IPS DF 6.9 (cell line): ENCODE data around the gene SRP54.
"Not testable (repeated sequence)": the region's sequence is repeated elsewhere in the genome, so short reads cannot be mapped to it uniquely, and the experiment has no call there.

ENCODE experiments used
- DNase-seq: peaks from one replicate; pipeline ENCODE4 v3.0.0-alpha.2; 2013; ENCODE audit warnings: low read depth, low spot score
- H3K27ac ChIP-seq: one replicate; pipeline ENCODE4 v1.5.1; 2013; ENCODE audit warnings: low read length, control low read depth
- H3K27me3 ChIP-seq: 2 replicates; pipeline ENCODE4 v1.6.1; 2013; ENCODE audit warnings: mild to moderate bottlenecking, low read length; ENCODE audit not compliant: control insufficient read depth, insufficient read depth
- H3K36me3 ChIP-seq: 2 replicates; pipeline ENCODE4 v1.6.1; 2013; ENCODE audit warnings: low read length; ENCODE audit not compliant: control insufficient read depth, insufficient read depth
- H3K4me1 ChIP-seq: 2 replicates; pipeline ENCODE4 v1.6.1; 2013; ENCODE audit warnings: low read length; ENCODE audit not compliant: control insufficient read depth, insufficient read depth
- H3K4me3 ChIP-seq: 2 replicates; pipeline ENCODE4 v1.5.1; 2013; ENCODE audit warnings: mild to moderate bottlenecking, low read length
- H3K9me3 ChIP-seq: 2 replicates; pipeline ENCODE4 v1.6.1; 2013; ENCODE audit warnings: low read length, inconsistent platforms; ENCODE audit not compliant: control insufficient read depth, insufficient read depth
- WGBS: extraction: QIAGEN DNeasy Blood & Tissue Kit; methylation state at CpG from one replicate; pipeline ENCODE4 v1.1.7; 2013; ENCODE audit warnings: mixed read lengths, missing lambda C conversion rate; ENCODE audit not compliant: insufficient read length, insufficient coverage; 5-methylcytosine and 5-hydroxymethylcytosine counted together

Gene SRP54

GRCh38 chr14:35016568-35016967, 33.8 kb downstream of the SRP54 start:
- Histone ChIP-seq H3K27ac (no peak overlapping the region), H3K27me3 (no peaks in the 10 kb centered on the region), H3K9me3 (no peaks in the 10 kb centered on the region), H3K36me3 (no peaks in the 10 kb centered on the region), H3K4me3 (no peak overlapping the region), H3K4me1 (no peaks in the 10 kb centered on the region)
- no CpG with 5 or more reads among the region's 1 CpG for WGBS
- no peak for DNase-seq

DNA sequence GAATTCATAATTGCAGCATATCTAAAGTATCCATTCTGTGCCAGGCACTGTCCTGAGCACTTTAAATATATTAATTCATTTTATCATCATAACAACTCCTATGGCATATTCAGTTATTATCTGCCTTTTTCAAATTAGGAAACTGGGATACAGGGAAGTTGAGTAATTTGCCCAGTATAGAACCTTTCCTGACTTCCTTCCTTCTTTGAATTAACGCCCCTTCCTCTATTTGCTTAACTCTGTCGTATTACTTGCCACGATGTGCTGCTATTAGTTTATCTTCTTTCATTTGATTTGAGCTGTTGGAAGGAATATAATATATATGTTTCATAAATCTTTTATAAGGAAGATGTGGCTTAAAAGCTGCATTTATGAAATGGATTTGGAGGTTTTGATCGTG, 37.9 kb downstream of the SRP54 start:
- no peaks in the 10 kb centered on the region for H3K27me3 ChIP-seq
- WGBS = 100% methylated on average over 1 of the region's 4 CpGs
- H3K36me3 ChIP-seq = no peaks in the 10 kb centered on the region
- H3K4me1 ChIP-seq = no peaks in the 10 kb centered on the region
- DNase-seq = no peak
- no peak overlapping the region for H3K27ac ChIP-seq
- no peaks in the 10 kb centered on the region for H3K9me3 ChIP-seq
- H3K4me3 ChIP-seq = no peak overlapping the region

DNA sequence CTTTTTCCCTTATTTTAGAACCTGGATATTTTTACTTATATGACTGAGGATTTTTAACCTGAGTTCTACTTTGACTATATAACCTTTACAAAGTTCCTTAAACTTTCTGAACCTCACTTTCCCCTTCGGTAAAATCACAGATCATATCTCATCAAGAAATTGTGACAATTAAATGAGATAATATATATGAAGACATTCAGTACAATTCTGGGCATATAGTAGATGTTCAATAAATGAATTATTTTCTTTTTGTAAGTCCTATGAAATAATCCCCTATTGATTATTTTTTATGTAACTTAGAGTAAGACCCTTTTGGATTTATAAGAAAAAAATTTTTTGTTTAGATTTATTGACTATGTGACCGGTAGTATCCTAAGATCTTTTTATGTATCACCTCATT, 45.6 kb downstream of the SRP54 start:
- WGBS = no CpG with 5 or more reads among the region's 2 CpGs
- DNase-seq = no peak
- Histone ChIP-seq H3K36me3 (peaks cover 4% of the 10 kb centered on the region; the same call in 1 of the 2 replicates), H3K4me3 (no peak overlapping the region), H3K27me3 (no peaks in the 10 kb centered on the region), H3K4me1 (no peaks in the 10 kb centered on the region), H3K9me3 (no peaks in the 10 kb centered on the region), H3K27ac (no peak overlapping the region)

DNA sequence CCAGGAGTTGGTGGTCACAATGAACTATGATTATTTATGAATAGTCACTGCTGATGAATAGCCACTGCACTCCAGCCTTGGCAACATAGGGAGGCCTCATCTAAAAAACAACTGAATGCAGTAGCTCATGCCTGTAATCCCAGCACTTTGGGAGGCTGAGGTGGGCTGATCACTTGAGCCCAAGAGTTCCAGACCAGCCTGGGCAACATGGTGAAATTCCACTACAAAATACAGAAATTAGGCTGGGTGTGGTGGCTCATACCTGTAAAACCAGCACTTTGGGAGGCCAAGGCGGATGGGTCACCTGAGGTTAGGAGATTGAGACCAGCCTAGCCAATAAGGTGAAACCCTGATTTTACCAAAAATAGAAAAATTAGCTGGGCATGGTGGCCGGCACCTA, 49.8 kb downstream of the SRP54 start:
- no CpG with 5 or more reads among the region's 2 CpGs for WGBS
- Histone ChIP-seq H3K36me3 (0 out of 2 replicates have a peak, but pooled peaks cover 3% of the 10 kb centered on the region), H3K27ac (no peak overlapping the region), H3K27me3 (no peaks in the 10 kb centered on the region), H3K4me3 (no peak overlapping the region), H3K9me3 (peaks cover 2% of the 10 kb centered on the region), H3K4me1 (no peaks in the 10 kb centered on the region)
- no peak for DNase-seq

GRCh38 chr14:35034440-35034833, 51.6 kb downstream of the SRP54 start:
- no peak for DNase-seq
- no CpG with 5 or more reads among the region's 5 CpGs for WGBS

DNA sequence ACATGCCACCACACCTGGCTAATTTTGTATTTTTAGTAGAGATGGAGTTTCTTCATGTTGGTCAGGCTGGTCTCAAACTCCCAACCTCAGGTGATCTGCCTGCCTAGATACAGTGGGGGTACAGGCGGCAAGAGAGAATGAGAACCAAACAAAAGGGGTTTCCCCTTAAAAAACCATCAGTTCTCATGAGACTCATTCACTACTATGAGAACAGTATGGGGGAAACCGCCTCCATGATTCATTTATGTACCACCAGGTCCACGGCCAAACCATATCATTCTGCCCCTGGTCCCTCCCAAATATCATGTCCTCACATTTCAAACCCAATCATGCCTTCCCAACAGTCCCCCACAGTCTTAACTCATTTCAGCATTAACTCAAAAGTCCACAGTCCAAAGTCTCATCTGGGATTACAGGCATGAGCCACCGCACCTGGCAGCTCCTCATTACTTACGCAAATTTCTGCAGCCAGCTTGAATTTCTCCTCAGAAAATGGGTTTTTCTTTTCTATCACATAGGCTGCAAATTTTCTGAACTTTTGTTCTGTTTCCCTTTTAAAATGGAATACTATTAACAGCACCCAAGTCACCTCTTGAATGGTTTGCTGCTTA, 52.3 kb downstream of the SRP54 start:
- WGBS = no CpG with 5 or more reads among the region's 5 CpGs
- not testable (repeated sequence) for H3K4me1 ChIP-seq, H3K4me3 ChIP-seq, H3K27me3 ChIP-seq, H3K36me3 ChIP-seq, H3K27ac ChIP-seq, H3K9me3 ChIP-seq, DNase-seq

More at GRCh38 chr14:35034440-35034833, 51.6 kb downstream of the SRP54 start:
- Histone ChIP-seq H3K4me3 (no peak overlapping the region), H3K9me3 (peaks cover 2% of the 10 kb centered on the region), H3K4me1 (no peaks in the 10 kb centered on the region), H3K27ac (no peak overlapping the region), H3K27me3 (no peaks in the 10 kb centered on the region), H3K36me3 (no peaks in the 10 kb centered on the region)

GRCh38 chr14:35038312-35038711, 55.5 kb downstream of the SRP54 start:
- DNase-seq, H3K4me3 ChIP-seq, H3K36me3 ChIP-seq, H3K4me1 ChIP-seq, H3K27me3 ChIP-seq, H3K27ac ChIP-seq, H3K9me3 ChIP-seq: not testable (repeated sequence)
- WGBS = no CpG with 5 or more reads among the region's 17 CpGs

- Histone ChIP-seq H3K4me3 (no peak overlapping the region), H3K27me3 (no peaks in the 10 kb centered on the region), H3K4me1 (no peaks in the 10 kb centered on the region), H3K9me3 (no peaks in the 10 kb centered on the region), H3K27ac (no peak overlapping the region), H3K36me3 (no peaks in the 10 kb centered on the region)
- no CpG with 5 or more reads among the region's 3 CpGs for WGBS
- DNase-seq = no peak
Observed at GRCh38 chr14:35042632-35043031, 59.8 kb downstream of the SRP54 start.

DNA sequence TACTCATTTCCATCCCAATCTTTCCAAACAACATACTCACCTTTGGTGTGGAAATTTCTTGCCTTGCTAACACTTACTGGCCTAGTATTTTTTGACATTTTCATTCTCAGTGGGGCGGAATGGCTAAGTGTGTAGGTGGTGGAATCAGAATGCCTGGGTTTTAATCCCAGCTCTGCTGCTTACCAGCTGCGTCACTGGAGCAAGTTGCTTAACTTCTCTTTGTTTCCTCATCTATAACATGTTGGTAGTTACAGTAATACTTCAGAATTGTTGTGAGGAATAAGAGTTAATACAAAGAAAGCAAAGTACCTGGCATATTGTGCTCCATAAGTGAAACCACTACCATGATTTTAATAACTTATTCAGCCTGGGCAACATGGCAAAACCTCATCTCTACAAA, 60.3 kb downstream of the SRP54 start:
- H3K27me3 ChIP-seq = no peaks in the 10 kb centered on the region
- WGBS = no CpG with 5 or more reads among the region's 2 CpGs
- H3K4me3 ChIP-seq = no peak overlapping the region
- H3K36me3 ChIP-seq = no peaks in the 10 kb centered on the region
- no peak overlapping the region for H3K27ac ChIP-seq
- no peak for DNase-seq
- H3K9me3 ChIP-seq = no peaks in the 10 kb centered on the region
- H3K4me1 ChIP-seq = no peaks in the 10 kb centered on the region

DNA sequence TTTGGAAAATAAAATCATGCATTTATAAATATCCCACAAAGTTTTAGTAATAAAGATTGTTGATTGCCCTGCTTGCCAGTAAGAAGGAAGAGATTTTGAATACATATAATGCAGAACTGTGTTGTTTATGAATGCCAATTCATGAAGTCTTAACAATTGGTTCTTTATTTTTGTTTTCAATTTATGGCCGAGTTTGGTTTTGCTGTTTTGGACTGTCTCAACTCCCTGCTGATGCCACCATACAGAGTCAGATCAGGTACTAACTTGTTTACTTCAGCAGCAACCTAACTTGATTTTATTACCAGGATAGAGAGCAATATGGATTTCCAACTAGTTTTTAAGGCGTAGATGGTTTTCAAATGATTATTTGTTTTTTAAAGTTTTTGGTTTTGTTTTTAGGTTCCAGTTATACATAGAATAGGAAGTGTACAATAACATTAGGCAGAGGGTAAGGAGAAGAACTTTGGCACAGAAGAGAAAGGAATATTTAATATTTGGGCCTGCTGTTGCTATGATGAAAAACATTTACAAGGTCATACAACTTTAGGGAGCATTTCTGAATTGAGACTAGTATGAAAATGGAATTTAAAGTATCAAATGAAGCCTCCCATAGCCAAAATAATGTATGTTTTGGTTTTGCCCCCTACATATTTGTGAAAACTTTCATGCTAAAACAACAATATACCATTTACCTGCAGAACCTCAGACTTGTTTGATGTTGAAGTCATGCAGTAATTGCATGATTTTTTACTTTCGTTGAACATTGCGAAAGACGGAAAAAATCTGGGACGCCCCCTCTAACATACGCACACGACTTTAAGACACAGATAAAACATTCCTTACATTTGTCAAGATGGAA, 62.4 kb downstream of the SRP54 start:
- 100% methylated on average over 1 of the region's 8 CpGs for WGBS

DNA sequence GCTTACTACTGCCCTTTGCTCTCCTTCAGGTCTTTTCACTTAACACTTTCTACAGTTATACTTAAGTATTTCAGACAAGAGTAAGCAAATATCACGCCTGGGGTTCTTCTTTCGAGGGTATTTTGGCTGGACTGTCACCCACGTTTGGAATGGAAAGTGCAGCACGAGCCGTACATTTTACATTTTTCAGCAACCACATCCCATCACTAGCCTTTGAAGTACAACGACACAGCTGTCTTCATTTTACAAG, 62.9 kb downstream of the SRP54 start:
- peak overlapping the region; percentile 65; the same call in 1 of the 2 replicates for H3K4me3 ChIP-seq
- no peaks in the 10 kb centered on the region for H3K9me3 ChIP-seq
- no CpG with 5 or more reads among the region's 6 CpGs for WGBS
- H3K36me3 ChIP-seq = no peaks in the 10 kb centered on the region
- DNase-seq = no peak
- H3K27me3 ChIP-seq = no peaks in the 10 kb centered on the region
- no peaks in the 10 kb centered on the region for H3K4me1 ChIP-seq
- H3K27ac ChIP-seq = no peak overlapping the region

More for the DNA sequence above, 62.4 kb downstream of the SRP54 start:
- H3K27me3 ChIP-seq = no peaks in the 10 kb centered on the region
- no peaks in the 10 kb centered on the region for H3K36me3 ChIP-seq
- no peak for DNase-seq
- no peaks in the 10 kb centered on the region for H3K9me3 ChIP-seq
- H3K4me1 ChIP-seq = no peaks in the 10 kb centered on the region
- H3K27ac ChIP-seq = no peak overlapping the region
- H3K4me3 ChIP-seq = peak overlapping the region; percentile 65; the same call in 1 of the 2 replicates
